DMS 273 treated with DMSO at 0.1 percent for 48 hours (cell line): ENCODE results near the gene PYGM.
"Not testable (repeated sequence)": the region's sequence is repeated elsewhere in the genome, so short reads cannot be mapped to it uniquely, and the experiment has no call there.

Source experiments
- DNase-seq: peaks from one replicate; lab custom pipeline; 2025; lab: John Stamatoyannopoulos, UW

Gene PYGM

DNA sequence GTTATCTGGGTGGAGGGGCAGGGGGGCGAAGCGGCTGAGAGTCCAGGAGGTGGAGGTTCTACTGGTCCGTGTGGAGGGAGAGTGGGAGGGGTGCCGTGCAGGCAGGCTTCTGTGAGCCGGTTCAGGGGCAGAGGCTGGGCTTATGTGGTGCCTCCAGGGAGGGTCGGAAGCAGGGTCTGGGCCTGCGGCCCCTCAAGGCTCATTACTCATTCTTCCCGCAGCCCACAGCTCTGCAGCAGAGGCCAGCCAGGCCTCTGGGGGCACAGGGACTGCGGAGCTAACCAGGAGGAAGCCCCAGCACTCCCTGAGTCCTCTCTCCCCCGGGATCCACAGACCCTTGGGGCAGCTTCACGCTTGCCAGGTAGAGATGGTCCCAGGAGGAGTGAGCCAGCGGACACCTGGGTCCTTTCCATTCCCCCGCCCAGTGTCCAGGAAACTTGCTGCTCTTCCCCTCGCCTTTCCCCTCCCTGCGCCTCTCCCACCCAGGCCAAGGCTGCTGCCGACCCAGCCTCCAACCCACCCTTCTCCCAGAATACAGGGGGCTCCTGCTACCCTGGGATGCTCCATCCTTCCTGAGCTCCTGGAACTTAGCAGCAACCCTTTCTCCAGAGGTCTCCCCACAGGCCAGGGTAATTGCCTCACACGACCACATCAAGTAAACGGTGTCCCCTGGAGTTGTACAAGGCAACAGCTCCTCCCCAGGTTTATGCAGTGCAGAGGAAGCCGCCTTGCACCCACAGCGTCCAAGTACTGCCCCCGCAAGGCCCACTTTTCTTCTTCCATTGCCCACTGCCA lies 43.1 kb downstream of the PYGM start:
- no peak for DNase-seq

GRCh38 chr11:64715756-64716472 lies 43.9 kb downstream of the PYGM start:
- no peak for DNase-seq

DNA sequence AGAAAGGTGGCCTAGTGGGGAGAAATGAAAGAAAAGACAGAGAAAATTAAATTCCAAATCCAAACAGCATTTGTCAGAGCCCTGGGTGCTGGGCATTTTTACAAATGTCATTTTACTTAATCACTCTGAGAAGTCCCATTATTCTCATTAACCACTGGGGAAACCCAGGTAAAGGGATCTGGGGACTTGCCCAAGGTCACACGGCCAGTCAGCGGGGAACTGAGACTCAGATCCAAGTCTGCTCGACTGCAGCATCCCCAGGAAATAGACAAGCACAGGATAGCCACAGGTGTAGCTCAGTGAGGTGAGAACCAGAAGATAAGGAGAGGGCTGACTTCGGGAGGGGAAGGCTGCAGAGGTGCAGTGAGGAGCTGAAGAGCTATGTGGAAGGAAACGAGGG lies 44.7 kb downstream of the PYGM start:
- DNase-seq: no peak

GRCh38 chr11:64714666-64715065 lies 45.1 kb downstream of the PYGM start:
- no peak for DNase-seq

- no peak for DNase-seq
These were observed 45.9 kb downstream of the PYGM start for GRCh38 chr11:64713781-64714363.

GRCh38 chr11:64713016-64713707 lies 46.6 kb downstream of the PYGM start:
- no peak for DNase-seq

DNA sequence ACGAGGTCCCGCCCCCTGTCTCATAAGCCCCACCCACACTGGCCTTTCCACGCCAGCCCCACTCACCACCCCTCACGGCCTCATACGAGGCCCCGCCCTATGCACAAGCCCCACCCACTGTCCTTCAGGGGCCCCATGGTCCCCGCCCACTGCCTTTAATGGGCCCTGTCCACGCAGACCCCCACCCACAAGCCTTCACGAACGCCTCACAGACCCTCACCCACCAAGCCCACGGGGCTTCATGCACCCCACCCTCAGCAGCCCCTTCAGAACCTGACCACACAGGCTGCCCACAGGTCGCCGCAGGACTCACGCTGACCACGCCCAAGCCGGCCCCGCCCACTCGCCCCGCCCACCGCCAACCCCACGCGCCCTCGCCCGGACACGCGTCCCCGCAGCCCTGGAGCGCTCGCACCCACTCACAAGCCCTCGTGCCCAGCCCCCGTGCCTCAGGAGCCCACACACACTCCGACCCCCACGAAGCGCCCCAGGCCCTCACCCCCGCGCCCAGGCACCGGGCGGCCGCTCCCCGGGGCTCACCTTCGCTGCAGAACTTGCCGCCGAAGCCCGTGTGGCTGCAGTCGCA lies 47.3 kb downstream of the PYGM start:
- DNase-seq: no peak

GRCh38 chr11:64711956-64712362 lies 47.8 kb downstream of the PYGM start:
- DNase-seq: no peak

GRCh38 chr11:64711138-64711955 lies 48.4 kb downstream of the PYGM start:
- DNase-seq: no peak

GRCh38 chr11:64710418-64711137 lies 49.2 kb downstream of the PYGM start:
- no peak for DNase-seq

GRCh38 chr11:64705501-64705900 lies 54.3 kb downstream of the PYGM start:
- no peak for DNase-seq

DNA sequence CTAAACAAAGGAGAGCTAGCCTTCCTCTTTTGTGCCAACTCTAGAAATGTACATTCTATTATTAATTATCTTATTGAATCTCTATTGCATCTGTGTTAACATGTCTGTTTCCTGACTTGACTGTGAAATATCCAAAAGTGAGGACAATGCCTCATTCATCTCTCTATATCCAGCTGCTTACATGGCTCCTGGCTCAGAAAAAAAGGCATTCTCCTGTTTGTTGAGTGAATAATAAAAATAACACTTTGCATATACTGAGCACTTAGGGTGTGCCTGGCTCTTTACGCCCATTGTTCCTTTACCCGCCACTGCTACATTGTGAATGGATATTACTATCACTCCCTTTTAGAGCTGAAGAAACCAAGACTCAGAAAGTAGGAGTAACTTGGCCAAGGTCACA lies 56.7 kb downstream of the PYGM start:
- DNase-seq: no peak

DNA sequence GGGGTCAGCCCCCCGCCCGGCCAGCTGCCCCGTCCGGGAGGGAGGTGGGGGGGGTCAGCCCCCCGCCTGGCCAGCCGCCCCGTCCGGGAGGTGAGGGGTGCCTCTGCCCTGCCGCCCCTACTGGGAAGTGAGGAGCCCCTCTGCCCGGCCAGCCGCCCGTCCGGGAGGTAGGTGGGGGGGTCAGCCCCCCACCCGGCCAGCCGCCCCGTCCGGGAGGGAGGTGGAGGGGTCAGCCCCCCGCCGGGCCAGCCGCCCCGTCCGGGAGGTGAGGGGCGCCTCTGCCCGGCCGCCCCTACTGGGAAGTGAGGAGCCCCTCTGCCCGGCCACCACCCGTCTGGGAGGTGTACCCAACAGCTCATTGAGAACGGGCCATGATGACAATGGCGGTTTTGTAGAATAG lies 57.8 kb downstream of the PYGM start:
- DNase-seq: not testable (repeated sequence)

DNA sequence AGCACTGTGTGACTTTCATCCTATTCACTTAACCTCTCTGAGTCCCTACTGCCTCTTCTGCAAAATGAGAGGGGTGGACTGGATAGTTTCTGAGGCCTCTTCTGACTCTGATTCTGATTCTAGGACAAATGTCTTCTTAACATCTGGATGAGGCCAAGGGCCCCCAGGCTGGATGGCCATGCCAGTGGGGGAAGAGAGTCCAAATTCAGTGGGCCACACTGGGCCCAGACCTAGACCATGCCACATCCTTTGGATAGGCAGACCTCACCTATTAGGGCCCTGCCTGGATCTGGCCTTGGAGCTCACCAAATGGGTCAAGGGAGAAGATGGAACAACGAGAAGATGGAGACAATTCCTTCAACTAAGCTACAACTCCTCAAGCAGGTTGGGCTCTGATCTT lies 61.3 kb downstream of the PYGM start:
- no peak for DNase-seq

- no peak for DNase-seq
These were observed 62.0 kb downstream of the PYGM start for GRCh38 chr11:64697663-64698375.
